GM21528 (cell line): ENCODE measurements around the gene ANAPC13.

ENCODE experiments used
- ATAC-seq: cut with Tn5 transposase; IDR thresholded peaks from one replicate; pipeline ENCODE4 v1.9.1; 2021; ENCODE audit warnings: mild to moderate bottlenecking, moderate library complexity; ENCODE audit not compliant: unreplicated experiment, low FRiP score

Gene ANAPC13

DNA sequence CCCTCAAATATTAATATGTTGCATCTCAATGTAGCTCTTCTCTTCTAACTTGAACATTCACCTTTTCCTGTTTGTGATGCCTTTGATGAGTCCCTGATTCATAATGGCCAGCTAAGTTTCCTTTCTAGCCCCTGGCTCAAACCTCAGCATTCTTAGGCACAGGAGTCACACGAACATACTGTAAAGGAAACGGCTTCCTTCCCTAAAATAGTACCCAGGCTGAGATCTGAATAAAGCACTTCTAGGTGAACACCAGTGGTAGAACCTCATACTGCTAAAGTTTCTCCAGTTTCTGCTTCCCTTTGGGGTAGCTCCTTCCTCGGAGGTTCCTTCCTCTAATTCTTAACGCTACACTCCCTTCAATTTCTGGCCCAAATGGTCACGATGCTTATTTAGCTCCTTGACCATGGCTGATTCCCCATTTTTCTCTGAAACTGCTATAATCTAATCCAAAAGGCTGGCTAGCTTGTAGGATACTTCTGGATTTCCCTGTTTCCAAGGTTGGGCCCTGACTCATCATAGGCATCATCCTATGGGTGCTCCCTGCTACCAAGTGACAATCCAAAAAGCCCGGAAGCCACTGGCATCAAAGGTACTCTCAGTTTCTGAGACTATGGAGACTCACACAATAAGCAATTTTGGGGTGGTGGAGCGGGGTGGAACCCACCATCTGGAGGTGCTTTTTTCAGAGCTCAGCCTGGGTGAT, 2.4 kb downstream of the ANAPC13 start:
- no peak for ATAC-seq

DNA sequence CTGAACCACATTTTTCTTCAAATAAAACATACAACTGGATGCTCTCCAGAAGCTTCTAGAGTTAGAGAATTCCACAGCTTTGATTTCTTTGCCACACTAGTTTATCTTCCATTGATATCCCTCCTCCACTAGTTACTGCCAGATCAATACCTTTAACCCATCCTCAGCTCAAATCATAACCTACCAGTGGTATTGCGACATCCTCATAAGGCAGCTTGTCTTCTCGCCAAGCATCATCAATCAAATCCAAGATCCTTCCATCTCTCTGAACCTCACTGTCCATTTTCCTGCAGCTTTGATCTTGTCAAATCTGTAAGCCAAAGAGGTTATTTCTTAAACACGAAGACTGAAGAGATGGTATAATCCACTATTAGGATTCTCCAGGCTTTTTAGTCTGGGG, 3.2 kb downstream of the ANAPC13 start:
- no peak for ATAC-seq

DNA sequence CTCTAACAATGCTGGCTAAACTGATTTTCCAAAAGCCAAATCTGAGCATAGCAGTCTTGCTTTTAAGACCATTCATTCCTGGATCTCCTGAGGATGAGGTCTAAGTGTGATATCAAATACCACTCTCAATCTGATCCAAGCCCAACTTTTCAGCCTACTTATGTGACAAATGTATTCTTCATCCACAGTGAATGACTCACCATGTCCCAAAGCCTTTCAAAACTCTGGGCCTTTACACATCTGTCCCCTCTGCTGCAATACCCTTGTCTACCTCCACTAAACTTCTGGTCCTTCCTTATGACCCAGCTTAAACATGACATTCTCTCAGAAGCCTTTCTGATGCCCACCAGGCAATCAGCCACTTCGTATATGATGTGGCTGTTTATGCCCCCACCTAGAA, 4.6 kb downstream of the ANAPC13 start:
- ATAC-seq, result no peak

DNA sequence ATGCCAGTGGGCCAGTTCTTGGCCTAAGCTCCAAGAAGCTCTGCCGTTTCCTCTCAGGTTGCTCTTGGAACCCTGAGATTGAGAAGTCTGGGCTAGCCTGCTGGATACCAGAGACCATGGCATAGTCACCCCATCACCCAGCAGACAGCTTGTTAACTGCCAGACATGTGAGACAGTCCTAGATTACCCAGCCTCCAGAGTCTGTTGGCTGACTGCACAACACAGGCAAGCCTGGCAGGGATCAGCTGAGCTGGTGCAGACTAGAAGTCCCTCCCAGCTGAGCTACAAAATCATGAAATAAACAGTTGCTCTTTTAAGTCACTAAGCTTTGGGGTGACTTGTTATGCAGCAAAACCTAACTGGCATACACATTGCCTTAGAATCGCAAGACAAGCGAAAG, 5.2 kb downstream of the ANAPC13 start:
- no peak for ATAC-seq

DNA sequence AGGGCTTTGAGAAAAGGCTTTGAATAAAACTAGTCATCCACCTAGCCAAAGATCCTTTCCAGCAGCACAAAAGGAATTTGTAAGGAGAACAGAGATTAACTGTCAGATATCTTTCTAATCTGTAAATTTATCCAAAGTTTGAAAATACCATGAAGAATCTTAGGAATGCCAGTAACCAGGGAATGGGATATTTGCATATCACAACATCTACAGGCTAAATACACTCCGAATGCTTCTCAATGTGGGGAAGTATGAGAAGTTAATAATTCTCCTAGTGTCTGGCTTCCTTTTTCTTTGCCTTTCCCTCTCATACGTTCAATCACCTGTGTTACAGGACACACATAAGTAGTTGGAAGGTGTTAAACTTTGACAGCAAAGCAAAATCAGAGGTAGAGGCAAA, 7.8 kb downstream of the ANAPC13 start:
- ATAC-seq, result no peak

DNA sequence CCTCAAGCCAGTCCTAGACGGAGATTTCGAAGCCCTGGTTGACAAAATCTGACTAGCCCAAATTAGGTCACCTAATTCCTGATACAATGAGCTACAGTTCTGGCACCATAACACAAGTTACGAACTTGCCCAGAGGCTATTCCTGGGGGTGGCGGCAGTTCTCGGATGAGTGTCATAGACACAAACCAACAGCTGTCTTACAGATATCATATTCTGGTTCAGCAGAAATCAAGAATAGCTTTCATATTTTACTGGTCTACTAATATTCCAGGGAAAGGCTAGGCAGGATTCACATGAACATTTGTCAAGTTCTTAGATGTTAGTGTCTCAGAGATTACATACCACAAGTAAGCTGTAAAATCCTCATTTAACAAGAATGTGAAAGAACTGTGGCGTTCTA, 8.8 kb downstream of the ANAPC13 start:
- ATAC-seq, result no peak

DNA sequence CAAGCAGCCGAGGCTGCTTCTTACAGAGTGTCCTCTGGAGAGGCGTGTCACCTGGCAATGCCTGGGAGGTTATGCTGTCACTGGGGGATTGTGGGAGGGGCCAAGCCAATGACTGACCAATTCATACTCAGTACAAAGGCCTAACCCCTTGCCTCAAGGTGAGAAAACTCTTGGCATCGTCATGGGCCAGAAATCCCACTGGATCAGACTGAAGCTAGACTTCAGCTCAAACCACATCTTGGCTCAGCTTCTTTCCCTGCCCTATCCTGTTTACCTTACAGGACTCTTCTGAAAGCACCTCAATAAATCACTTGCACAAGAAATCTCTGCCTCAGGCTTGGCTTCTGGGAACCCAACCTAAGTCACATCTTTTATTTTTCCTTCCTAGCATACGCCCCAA, 9.5 kb downstream of the ANAPC13 start:
- ATAC-seq, result no peak

DNA sequence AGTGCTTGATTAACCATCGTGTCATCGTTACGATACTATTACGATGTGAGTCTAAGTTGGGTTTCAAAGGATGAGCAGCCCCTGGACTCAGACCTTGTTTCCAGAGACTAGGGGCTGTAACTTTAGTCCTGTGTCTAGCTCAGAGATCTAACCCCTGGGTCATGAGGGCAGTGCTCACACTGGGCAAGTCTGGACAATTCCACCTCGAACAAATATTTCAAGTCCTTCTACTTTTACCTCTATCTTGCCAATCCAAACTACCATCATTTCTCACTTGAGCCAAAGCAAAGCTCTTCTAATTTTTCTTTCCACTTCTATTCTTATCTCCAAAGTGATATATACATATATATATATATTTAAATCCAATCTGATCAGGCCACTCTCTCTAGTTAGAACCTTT, 10.8 kb downstream of the ANAPC13 start:
- no peak for ATAC-seq

DNA sequence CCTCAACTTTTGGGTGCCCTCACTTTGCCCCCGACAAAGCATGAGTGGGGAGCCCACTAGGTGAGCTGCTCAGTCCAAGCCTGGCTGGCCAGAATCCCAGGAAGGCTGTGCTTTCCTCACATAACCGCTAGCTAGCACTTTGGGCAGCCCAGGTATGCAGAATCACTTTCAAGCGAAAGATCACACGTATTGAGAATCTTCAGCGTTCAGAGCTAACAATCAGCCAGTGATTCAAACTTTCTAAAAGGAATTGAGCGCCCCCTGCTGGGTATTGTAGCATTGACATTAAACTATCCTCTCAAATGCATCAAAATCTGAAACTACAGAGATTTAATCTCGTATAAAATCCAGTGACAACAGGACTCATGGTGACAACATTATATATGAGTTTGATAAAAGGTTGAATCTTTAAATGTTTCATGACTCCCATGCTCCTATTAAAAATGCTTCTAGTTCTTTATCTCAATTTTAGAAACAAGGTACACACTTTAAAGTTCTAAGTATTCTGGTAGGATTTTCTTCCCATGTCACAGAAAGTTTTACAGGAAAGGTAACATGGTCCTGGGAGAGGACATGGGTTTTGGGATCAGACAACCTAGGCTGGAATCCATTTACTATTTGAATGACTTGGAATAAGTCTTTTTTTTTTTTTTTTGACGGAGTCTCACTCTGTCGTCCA, 11.8 kb downstream of the ANAPC13 start:
- ATAC-seq, result no peak

DNA sequence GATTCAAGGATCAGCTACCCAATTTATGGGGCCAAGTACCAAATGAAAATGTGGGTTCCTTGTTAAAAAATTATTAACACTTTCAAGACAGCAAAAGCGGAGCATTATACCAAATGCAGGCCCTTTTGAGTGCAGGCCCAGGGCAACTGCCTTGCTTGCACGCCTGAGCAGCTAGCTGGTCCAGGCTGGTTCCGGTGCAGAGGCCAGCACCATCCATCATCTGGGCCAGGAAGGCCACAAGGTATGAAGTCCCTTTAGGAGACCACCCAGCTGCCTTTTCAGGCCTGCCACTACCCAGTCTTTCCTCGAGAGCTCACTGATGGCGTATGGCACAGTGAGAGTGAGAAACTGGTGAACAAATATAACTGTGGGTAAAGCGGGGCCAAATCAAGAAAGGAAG, 13.0 kb downstream of the ANAPC13 start:
- no peak for ATAC-seq

DNA sequence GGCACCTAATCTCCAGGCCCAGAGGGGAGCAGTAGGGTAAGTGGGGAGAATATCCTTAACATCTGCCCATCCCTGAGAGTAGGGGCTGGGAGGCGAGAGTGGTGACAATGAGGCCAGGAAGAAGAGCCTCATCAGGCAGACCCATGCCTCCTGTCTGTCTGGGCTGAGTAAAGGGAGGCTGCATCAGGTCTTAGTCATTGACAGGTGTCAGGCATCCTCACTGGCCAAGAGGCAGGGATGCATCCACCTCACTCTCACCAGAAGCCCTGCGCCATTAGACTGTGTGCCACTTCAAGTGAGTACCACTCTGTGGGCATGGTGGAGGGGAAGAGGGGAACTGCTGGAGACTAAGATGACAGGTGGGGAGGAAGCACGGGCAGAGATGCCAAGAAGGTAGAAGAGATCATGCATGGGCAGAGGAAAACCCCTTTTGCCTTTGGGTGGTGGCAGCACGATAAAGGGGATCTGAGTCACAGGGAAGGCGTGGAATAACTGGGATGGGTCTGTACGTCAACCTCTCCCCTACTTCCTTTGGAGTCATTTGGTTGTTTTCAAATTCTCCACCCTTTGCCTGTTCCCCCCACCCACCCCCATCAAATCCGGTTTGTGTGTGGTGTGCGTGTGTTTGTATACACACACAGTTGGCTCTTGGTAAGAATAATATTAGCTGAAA, 14.1 kb downstream of the ANAPC13 start:
- ATAC-seq, result no peak

DNA sequence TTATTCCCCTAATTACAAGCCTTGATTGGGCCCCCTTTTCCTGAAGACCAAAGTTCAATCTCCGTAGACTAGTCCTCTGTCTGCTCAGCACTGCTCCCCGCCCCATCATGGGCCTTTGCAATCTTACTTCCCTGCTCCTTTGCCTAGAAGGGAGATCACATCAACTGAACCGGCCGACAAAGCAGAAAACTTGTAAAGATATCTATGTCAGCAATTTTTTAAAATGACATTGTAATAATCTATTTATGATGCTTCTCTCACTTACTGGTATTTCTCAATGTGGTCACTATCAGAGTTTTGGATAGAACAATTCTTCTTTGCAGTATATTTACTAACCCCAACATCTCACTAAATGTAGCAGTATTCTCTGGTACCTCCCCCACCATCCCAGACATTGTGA, 17.3 kb downstream of the ANAPC13 start:
- no peak for ATAC-seq

DNA sequence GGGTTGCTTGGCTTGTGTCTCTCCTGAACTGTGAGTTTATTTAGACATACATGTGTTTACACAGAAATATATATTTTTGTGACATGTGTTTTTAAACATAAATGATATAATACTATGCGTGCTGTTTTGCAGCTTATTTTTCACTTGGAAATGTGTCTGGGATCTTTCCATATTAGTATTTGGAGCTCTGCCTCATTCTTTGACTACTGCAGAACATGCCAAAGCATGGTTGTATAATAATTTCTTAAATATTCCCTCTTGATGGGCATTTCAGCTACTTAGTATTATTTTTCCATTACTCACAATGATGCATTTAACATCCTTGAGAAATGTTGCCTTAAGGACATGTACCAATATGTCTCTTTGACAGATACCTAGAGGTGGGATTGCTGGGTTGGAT, 19.5 kb downstream of the ANAPC13 start:
- no peak for ATAC-seq

DNA sequence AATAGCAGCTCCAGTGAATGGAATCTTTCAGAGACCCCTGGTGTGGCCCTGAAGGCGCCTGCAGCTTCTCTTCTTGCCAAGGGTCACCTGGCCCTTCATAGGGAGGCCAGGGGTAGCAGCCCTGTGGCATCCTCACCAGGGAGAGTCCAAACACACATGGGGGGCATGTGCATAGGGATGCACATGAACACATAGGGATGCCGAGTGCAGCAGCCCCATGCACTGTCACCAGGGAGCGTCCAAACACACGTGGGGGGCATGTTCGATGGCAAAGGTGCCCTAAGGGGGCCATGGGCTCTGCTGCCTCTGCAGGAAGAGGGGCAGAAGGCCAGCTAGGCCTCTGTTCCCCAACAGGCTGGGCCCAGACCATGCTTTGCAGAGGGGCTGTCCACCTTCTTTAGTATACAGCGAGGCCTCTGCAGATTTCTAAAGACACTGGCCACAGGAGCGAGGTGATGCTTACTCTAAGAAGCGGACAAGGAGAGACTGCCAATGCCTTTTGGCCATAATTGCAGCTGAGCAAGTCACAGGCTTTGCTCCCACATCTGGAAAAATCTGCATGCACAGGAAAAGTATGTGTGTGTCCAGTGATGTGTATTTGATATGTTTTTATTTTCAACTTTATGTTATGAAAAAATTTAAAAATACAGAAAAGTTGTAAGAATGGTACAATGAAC, 21.0 kb downstream of the ANAPC13 start:
- ATAC-seq, result no peak

DNA sequence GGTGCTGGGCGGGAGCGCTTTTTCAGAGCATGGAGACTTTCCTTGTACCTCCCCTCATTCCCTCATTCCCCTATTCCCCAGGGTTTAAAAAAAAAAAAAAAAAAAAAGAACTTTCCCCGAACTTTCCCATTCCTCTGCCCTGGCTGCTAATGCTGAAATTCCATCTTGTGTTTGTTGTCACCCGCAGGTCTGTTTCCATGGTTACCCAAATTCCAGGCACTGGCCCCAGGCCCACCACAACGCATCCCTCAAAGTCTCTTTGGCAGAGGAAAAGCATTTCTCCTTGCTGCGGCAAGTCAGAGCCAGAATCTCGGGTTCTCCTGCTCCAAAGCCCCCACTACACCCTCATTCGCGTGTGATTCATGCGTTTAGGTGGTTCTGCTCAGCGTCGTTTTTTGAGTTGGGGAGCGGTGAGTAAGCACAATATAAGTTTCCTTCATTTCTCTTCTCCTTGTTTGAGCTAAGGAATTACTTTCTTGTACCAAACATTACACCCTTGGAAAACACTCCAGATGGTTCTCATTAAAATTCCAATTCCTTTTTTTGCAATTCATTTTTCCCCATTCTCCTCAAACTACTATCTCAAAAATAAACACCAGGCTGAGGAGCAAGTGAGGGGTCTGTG, 21.6 kb downstream of the ANAPC13 start:
- no peak for ATAC-seq

DNA sequence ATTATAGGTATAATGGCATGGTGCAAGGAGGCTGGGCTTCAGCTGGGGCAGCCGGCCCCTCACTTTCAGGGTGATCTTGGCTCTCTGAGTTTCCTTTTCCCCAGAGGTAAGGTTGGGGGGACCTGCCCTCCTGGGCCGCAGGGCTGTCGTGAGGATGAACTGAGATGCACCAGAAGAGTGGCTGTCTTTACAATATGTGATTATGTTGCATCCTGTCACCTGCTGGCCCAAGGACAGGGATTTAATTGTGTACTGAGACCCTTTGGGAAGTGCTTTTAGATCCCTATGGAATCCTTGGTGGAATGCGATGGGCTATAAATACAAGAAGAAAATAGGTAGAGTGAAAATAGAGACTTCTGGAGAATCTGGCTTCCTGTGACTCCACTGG, 22.1 kb downstream of the ANAPC13 start:
- no peak for ATAC-seq

DNA sequence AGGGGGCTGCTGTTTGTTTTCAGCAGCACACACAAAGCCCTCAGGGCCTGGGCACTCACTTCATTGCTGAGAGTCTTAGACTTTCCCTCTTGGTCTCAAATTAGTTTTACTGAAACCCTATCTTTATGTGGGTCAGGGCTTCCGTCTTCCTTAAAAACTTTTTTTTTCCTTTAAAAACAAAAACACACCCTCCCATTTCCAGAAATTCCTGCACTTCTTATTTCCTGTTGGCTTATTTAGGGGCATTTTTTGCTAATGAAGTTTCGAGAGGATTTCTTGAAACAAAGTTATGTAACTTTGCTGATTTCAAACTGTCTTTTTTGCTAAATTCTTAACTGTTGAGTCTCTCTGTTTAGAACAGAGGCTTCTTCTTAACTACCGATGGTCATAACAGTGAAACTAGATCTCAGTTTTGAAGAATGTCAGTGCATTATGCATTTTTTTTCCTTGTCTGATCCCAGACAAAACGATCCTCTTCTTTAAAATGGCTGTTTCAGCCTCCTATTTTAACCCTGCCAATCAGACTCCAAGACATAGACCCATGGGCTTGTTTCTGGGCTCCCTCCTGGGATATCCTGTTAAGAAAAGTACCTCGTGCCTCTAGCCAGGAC, 23.3 kb downstream of the ANAPC13 start:
- ATAC-seq, result no peak

DNA sequence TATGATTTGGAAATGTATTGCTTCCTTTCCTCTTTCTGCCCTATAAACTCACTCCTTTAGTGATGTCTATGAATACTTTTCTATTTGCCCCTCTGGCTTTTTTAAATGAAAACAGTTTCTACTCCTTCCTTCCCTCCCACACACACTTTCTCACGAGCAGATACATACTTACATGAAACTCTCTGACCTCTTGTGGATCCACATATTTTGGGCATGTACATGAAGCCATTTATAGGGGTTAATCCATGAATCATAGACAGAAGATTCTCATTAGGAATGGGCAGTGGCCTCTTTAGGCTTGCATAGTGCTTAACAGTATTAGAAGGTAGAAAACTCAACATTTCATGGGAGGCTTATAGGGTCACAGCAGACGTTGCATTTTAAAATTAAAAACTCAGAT, 24.8 kb downstream of the ANAPC13 start:
- no peak for ATAC-seq

DNA sequence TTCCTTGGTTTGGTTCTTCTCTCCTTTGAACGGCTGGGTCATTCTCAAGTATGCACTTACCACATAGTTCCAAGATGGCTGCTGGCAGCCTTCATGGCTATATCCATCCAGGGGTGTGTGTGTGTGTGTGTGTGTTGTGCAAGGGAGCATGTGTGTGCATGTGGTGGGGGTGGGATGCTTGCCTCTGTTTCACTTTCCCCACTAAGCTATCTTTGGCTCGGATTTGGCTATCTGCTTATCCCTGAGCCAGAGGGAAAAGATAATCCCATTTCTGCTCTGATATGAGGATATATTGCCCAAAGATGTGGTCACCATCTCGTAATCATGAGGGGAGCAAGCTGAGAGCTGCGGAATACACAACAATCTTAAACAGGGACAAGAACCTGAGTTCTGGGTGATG, 26.2 kb downstream of the ANAPC13 start:
- no peak for ATAC-seq

DNA sequence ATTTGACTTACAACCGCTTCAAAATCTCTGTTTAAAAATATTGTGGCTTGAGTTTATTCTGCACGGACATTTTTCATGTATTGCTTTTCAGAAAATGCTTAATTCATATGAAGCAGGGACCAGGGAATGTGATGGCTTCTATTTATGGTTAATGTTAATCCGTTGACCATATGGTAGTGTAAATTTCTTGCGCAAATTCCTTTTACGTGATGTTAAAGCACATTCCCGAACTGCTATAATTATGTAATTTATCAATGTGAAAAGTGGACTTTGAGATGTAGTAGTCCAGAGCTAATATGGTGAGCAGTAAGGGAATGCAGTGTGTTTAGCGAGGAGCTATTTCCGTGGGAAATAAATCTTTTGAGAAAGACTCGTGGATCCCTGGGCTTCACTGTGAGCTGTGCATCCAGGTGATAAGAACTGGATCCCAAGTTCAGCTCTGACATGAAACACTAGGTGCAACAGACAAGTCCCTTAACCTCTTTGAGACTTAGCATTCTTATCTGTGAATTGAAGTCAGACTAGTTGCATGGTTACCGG, 27.3 kb downstream of the ANAPC13 start:
- no peak for ATAC-seq
